GM18909 (cell line): ENCODE results near the gene PCBD2.
A peak's percentile ranks its signal among the peaks of the same experiment; 100 is the strongest.
"Not testable (repeated sequence)": the region's sequence is repeated elsewhere in the genome, so short reads cannot be mapped to it uniquely, and the experiment has no call there.

ENCODE experiments used
- ATAC-seq: cut with Tn5 transposase; IDR thresholded peaks from one replicate; pipeline ENCODE4 v1.9.1; 2021; ENCODE audit warnings: mild to moderate bottlenecking; ENCODE audit not compliant: unreplicated experiment, poor library complexity

The PCBD2 gene

GRCh38 chr5:134905246-134905996 lies 490 bp downstream of the PCBD2 start:
- ATAC-seq: peak; percentile 31

GRCh38 chr5:134906811-134907210 lies 1.9 kb downstream of the PCBD2 start:
- no peak for ATAC-seq

- not testable (repeated sequence) for ATAC-seq
Observed at GRCh38 chr5:134910752-134911151, 5.8 kb downstream of the PCBD2 start.

- no peak for ATAC-seq
Observed at GRCh38 chr5:134911285-134912206, 6.6 kb downstream of the PCBD2 start.

DNA sequence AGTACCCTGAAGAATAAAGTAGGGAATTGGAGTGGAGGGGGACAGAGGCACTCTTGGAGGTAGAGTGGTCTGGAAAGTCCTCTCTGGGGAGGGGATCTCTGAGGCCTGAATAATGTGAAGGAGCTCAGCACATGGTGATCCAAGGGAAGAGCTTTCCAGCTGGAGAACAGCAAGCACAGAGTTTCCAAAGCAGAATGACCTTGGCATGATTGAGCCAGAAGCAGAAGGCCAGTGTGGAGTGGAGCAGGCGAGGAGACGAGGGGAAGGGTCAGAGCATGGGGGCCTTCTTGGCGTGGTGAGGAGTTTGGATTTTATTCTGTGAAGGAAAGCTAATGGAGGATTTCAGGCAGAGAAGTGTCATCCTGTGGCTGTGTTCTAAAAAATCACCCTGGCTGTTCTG lies 8.3 kb downstream of the PCBD2 start:
- ATAC-seq: no peak

DNA sequence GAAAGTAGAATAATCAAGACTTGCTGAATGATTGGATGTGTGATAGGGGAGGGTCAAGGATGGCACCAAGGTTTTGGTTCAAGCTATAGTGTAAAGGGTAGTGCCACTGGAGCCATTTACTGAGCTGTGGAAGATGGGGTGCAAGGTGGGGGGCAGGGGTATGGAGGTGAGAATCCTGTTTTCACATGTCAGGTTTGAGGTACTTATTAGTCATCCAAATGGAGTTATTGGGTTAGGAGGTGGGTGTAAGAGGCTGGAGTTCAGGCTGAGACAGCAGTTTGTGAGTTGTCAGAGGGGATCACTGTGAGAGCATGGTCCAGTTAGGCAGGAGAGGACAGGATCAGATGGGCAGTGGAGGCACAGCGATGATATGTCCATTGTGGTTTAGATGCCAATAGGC lies 8.9 kb downstream of the PCBD2 start:
- no peak for ATAC-seq

- ATAC-seq: no peak
Observed at GRCh38 chr5:134917070-134917815, 12.3 kb downstream of the PCBD2 start.

DNA sequence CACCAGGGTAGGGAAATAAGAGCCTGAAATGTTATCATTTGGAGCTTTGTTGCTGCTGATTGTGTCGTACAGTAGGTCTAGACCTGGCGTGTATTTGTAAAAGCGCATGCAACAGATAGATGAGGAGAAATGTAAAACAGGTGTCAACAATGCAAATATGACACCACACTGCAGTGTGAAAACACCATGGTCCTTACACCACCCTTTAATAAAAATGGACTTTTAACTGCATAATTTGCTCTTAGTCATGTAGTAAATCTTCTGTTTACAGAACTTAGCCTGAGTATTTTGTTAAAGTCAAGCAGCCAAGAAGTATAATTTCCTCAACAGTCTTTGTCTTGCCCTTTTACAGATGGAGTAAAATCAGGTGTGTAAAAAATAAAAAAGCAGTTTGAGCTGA lies 13.9 kb downstream of the PCBD2 start:
- no peak for ATAC-seq

GRCh38 chr5:134920848-134921575 lies 16.1 kb downstream of the PCBD2 start:
- no peak for ATAC-seq

DNA sequence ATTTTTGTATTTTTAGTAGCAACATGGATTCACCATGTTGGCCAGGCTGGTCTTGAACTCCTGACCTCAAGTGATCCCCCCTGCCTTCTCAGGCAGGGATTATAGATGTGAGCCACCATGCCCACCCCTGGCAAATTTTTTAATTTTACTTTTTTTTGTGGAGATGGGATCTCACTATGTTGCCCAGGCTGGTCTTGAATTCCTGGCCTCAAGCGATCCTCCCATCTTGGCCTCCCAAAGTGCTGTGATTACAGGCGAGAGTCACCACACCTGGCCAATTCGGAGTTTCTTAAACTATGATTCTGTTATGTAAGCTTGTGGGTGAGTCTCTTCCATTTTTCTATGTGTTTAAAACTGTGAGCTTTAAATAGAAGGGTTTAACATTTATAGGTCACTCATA lies 27.6 kb downstream of the PCBD2 start:
- ATAC-seq: no peak

GRCh38 chr5:134934202-134934601 lies 29.3 kb downstream of the PCBD2 start:
- no peak for ATAC-seq

DNA sequence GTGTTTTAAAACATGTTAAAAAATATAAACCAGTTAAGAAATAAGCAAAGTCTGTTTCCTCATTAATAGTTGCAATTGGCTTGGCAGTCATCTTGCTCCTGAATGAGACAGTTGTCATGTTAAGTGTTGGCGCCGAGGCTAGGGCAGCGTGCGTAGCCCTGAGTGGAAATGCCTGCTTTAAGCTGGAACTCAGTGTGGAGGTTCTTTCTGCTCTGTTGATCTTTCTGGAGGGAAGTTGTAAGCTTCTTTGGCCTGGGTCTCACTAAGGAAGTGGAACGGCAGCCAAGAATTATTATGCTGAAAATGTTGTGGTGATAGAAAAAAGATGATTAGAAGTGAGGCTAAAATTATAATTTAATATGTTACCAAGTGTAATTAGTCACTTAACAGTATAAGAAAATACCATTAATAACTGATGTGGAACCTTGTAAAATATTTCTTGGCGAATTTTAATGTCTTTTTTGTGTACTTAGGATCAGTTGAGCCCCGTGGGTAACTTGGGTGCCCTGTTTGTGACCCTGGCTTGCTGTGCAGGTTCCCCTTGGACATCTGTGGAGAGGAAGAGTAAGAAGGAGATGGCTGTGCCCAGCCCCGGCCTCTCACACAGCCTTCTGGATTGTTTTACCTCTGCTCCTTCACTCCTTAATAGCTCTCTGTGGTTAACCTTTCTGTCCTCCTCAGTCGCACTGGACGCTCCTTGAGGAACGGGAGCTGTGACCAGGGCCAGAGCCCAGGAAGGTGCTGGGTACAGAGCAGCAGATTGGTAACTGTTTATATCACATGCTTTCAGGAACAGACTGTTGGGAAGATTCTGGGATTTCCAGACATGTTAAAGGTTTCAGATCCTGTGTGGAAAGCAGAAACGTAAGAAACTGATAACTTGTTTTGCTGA lies 31.0 kb downstream of the PCBD2 start:
- ATAC-seq: no peak

GRCh38 chr5:134937526-134937925 lies 32.6 kb downstream of the PCBD2 start:
- no peak for ATAC-seq

DNA sequence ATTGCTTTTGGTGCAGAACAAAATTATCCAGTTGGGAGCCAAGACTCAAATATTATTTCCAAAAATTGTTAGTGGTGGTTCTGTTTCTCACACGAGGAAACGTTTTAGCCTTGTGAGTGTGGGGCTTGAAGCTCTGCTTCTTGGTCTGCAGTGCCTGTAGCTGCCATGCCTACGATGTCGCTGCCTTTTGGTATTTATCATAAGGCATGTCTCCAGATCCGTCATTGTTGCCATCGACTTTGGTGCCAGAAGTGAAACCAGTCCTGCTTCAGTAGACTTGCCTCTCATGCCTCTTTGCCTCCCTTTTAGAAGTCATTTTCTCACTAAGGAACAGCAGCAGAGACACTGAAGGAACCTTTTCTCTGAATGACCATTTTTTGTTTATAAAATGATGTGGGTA lies 33.1 kb downstream of the PCBD2 start:
- no peak for ATAC-seq

DNA sequence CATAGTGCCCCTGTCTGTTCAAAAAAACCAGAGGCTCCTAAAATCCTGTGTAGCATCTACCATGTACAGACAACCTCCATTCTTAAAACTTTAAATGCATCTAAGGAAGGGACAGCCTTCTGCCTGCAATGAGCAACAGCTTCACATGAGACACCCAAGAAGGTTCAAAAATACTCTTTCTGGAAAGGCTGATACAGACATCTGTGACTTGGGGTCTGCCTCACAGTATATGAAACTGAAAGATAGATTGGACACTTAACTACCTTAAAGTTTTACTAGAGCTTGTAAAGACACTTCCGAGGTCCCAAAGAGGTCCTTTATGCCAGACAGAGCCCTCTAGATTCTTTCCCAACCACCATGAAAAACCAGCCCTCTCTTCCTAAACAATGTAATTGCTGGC lies 34.6 kb downstream of the PCBD2 start:
- ATAC-seq: no peak

GRCh38 chr5:134943547-134943946 lies 38.6 kb downstream of the PCBD2 start:
- ATAC-seq: no peak

DNA sequence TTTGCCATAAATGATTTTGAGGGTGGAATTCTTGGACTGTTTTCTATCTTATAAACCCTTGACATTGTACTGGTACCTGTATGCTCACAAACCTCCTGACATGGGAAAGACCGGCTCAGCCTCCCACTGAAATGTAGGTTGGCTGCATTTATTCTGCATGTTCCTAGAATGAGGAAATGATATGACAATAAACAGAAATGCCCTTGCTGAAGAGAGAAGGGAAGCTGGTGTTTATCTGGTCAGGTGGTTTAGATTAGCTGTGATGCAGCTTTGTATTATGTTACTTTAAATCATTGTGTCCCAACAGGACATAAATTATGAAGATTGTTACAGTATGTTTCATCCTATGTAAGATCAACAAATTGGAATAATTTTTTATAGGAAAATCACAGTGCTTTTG lies 39.7 kb downstream of the PCBD2 start:
- no peak for ATAC-seq

DNA sequence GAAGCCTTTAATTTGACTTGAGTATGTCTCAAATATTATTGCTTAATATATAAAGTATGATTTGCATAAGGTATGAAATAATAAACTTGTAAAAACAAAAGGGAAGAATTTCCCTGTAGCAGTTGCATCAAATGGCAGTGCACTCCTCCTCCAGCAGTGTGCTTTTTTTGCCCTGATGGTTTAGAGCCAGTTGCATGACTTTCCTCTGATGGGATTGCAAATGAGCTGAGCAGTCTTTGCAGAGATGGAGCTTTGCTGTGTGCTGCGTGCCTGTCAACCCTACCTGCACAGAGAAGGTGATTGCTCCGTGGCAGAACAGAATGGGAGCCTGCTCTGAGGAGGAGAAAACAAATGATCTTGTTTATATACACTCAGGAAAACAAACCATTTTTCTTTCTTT lies 40.1 kb downstream of the PCBD2 start:
- ATAC-seq: no peak

- ATAC-seq: no peak
Observed at GRCh38 chr5:134948911-134949310, 44.0 kb downstream of the PCBD2 start.
